ENCODE measurements around the gene RBM15.

Gene RBM15

DNA sequence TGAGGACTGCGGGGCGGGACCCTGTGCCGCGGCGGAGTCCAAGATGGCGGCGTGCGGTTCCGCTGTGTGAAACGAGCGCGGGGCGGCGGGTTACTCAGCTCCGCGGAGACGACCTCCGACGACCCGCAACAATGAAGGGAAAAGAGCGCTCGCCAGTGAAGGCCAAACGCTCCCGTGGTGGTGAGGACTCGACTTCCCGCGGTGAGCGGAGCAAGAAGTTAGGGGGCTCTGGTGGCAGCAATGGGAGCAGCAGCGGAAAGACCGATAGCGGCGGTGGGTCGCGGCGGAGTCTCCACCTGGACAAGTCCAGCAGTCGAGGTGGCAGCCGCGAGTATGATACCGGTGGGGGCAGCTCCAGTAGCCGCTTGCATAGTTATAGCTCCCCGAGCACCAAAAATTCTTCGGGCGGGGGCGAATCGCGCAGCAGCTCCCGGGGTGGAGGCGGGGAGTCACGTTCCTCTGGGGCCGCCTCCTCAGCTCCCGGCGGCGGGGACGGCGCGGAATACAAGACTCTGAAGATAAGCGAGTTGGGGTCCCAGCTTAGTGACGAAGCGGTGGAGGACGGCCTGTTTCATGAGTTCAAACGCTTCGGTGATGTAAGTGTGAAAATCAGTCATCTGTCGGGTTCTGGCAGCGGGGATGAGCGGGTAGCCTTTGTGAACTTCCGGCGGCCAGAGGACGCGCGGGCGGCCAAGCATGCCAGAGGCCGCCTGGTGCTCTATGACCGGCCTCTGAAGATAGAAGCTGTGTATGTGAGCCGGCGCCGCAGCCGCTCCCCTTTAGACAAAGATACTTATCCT, 430 bp downstream of the RBM15 start (continued):
- TF ChIP-seq, protein P1, sequence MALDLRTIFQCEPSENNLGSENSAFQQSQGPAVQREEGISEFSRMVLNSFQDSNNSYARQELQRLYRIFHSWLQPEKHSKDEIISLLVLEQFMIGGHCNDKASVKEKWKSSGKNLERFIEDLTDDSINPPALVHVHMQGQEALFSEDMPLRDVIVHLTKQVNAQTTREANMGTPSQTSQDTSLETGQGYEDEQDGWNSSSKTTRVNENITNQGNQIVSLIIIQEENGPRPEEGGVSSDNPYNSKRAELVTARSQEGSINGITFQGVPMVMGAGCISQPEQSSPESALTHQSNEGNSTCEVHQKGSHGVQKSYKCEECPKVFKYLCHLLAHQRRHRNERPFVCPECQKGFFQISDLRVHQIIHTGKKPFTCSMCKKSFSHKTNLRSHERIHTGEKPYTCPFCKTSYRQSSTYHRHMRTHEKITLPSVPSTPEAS (tag by site-specific recombination; IDR thresholded peaks at IDR 0.05) = no peak
- TF ChIP-seq ZNF341 (tag by site-specific recombination; IDR thresholded peaks at IDR 0.05; ENCODE audit: low read depth) (peak; percentile 30; the same call in 1 of the 2 replicates), ZNF510 (tag by site-specific recombination; IDR thresholded peaks at IDR 0.05; ENCODE audit: insufficient replicate concordance) (no peak), ZNF121 (tag by site-specific recombination; IDR thresholded peaks at IDR 0.05) (no peak), ZNF423 (tag by site-specific recombination; IDR thresholded peaks at IDR 0.05) (no peak)
- TF ChIP-seq, protein P2, sequence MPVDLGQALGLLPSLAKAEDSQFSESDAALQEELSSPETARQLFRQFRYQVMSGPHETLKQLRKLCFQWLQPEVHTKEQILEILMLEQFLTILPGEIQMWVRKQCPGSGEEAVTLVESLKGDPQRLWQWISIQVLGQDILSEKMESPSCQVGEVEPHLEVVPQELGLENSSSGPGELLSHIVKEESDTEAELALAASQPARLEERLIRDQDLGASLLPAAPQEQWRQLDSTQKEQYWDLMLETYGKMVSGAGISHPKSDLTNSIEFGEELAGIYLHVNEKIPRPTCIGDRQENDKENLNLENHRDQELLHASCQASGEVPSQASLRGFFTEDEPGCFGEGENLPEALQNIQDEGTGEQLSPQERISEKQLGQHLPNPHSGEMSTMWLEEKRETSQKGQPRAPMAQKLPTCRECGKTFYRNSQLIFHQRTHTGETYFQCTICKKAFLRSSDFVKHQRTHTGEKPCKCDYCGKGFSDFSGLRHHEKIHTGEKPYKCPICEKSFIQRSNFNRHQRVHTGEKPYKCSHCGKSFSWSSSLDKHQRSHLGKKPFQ (tag by site-specific recombination; IDR thresholded peaks at IDR 0.05) = peak; percentile 35; the same call in 1 of the 2 replicates

- ChIA-PET CTCF (interaction anchor here (0.6 to 7.6 kb wide), 5 partner anchors 8 to 143 kb away, joined by 3 to 57 read pairs (median 3); no protein-coding TSS in a partner anchor), POLR2A (interaction anchor here (2.4 to 4.9 kb wide), 3 partner anchors 8 to 131 kb away, joined by 10 to 30 read pairs (median 26); partner anchors contain the start of genes KCNC4 and SLC16A4)
- no peaks in the 10 kb centered on the region for H3K9me3 ChIP-seq (ENCODE audit: control insufficient read depth, insufficient read depth, low read depth, low read length)
- peaks cover 12 to 47% of the 10 kb centered on the region in 2 experiments; a peak in 2 of 3 replicates for H3K36me3 ChIP-seq (ENCODE audit: control insufficient read depth in 2 of 2, insufficient read depth in 1 of 2, low read length in 2 of 2)
- H3K27ac ChIP-seq (ENCODE audit: extremely low read depth, low read depth, low read length) = peak overlapping the region; percentile 88
- H3K4me1 ChIP-seq (ENCODE audit: control insufficient read depth, insufficient read depth, low read length) = peaks cover 14% of the 10 kb centered on the region
- H3K4me3 ChIP-seq (ENCODE audit: low read depth, low read length) = peak overlapping the region; percentile 78
- TF ChIP-seq ZNF596 (tag by site-specific recombination; IDR thresholded peaks at IDR 0.05) (0 out of 2 replicates have a peak, but pooled peaks have one; percentile 7), ZNF274 (IDR thresholded peaks at IDR 0.05; ENCODE audit: low read length) (no peak), ZNF274 (tag by site-specific recombination; IDR thresholded peaks at IDR 0.05; ENCODE audit: borderline replicate concordance) (no peak), ZNF548 (tag by site-specific recombination; IDR thresholded peaks at IDR 0.05) (no peak), KLF8 (tag by site-specific recombination; IDR thresholded peaks at IDR 0.05) (no peak), TSHZ1 (tag by site-specific recombination; IDR thresholded peaks at IDR 0.05; ENCODE audit: borderline replicate concordance) (no peak), ZNF175 (tag by site-specific recombination; IDR thresholded peaks at IDR 0.05) (no peak), ZNF555 (tag by site-specific recombination; conservative IDR thresholded peaks at IDR 0.05) (no peak), WT1 (tag by site-specific recombination; IDR thresholded peaks at IDR 0.05) (no peak), GLIS2 (tag by site-specific recombination; IDR thresholded peaks at IDR 0.05) (peak; percentile 61), CTCF (tag by site-specific recombination; IDR thresholded peaks at IDR 0.05) (peak; percentile 37; the same call in 1 of the 2 replicates), ZNF266 (tag by site-specific recombination; IDR thresholded peaks at IDR 0.05; ENCODE audit: low read depth) (no peak), ZIC2 (tag by site-specific recombination; IDR thresholded peaks at IDR 0.05) (0 out of 2 replicates have a peak, but pooled peaks have one; percentile 7), KLF1 (tag by site-specific recombination; IDR thresholded peaks at IDR 0.05) (no peak), TRIM28 (IDR thresholded peaks at IDR 0.05; ENCODE audit: borderline replicate concordance, low read length) (no peak), SP7 (tag by site-specific recombination; IDR thresholded peaks at IDR 0.05) (no peak)
- TF ChIP-seq, protein P3, sequence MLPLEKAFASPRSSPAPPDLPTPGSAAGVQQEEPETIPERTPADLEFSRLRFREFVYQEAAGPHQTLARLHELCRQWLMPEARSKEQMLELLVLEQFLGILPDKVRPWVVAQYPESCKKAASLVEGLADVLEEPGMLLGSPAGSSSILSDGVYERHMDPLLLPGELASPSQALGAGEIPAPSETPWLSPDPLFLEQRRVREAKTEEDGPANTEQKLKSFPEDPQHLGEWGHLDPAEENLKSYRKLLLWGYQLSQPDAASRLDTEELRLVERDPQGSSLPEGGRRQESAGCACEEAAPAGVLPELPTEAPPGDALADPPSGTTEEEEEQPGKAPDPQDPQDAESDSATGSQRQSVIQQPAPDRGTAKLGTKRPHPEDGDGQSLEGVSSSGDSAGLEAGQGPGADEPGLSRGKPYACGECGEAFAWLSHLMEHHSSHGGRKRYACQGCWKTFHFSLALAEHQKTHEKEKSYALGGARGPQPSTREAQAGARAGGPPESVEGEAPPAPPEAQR (tag by site-specific recombination; IDR thresholded peaks at IDR 0.05) = no peak
- TF ChIP-seq, protein P4, sequence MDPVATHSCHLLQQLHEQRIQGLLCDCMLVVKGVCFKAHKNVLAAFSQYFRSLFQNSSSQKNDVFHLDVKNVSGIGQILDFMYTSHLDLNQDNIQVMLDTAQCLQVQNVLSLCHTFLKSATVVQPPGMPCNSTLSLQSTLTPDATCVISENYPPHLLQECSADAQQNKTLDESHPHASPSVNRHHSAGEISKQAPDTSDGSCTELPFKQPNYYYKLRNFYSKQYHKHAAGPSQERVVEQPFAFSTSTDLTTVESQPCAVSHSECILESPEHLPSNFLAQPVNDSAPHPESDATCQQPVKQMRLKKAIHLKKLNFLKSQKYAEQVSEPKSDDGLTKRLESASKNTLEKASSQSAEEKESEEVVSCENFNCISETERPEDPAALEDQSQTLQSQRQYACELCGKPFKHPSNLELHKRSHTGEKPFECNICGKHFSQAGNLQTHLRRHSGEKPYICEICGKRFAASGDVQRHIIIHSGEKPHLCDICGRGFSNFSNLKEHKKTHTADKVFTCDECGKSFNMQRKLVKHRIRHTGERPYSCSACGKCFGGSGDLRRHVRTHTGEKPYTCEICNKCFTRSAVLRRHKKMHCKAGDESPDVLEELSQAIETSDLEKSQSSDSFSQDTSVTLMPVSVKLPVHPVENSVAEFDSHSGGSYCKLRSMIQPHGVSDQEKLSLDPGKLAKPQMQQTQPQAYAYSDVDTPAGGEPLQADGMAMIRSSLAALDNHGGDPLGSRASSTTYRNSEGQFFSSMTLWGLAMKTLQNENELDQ (tag by site-specific recombination; IDR thresholded peaks at IDR 0.05; ENCODE audit: low read depth) = no peak
Measured at GRCh38 chr1:110340207-110340468, 961 bp downstream of the RBM15 start.

All from HEK293 (cell line).